NB4 (cell line): ENCODE data around the gene MTMR2.

ENCODE experiments used
- DNase-seq: peaks from one replicate; pipeline ENCODE4 v3.0.0; 2010; ENCODE audit warnings: low read depth
- H3K4me3 ChIP-seq: one replicate; pipeline ENCODE4 v1.5.1; 2011; ENCODE audit warnings: mild to moderate bottlenecking, low read depth, low read length, moderate library complexity
- CTCF ChIP-seq: IDR thresholded peaks from one replicate; pipeline ENCODE4 v1.5.1; 2012; ENCODE audit warnings: low read depth, low read length
- MAX ChIP-seq: IDR thresholded peaks from 2 replicates; pipeline ENCODE4 v1.6.1; 2011; ENCODE audit warnings: low read depth, low read length
- MYC ChIP-seq: IDR thresholded peaks from 2 replicates; pipeline ENCODE4 v1.6.1; 2011; ENCODE audit warnings: low read depth, low read length
- POLR2A ChIP-seq: IDR thresholded peaks from 2 replicates; pipeline ENCODE4 v1.6.1; 2011; ENCODE audit warnings: mild to moderate bottlenecking; ENCODE audit not compliant: insufficient read length; ENCODE audit errors: extremely low read depth

Gene MTMR2

GRCh38 chr11:95793116-95793515 is 130.8 kb downstream of the MTMR2 start:
- no peak for DNase-seq
- TF ChIP-seq CTCF (no peak), MAX (no peak), MYC (no peak), POLR2A (no peak)
- H3K4me3 ChIP-seq = peak overlapping the region; percentile 87

- TF ChIP-seq CTCF (no peak), MAX (no peak), POLR2A (no peak), MYC (no peak)
- H3K4me3 ChIP-seq = peak overlapping the region; percentile 87
- DNase-seq = no peak
Observed at GRCh38 chr11:95792700-95793099, 131.2 kb downstream of the MTMR2 start.

- peak overlapping the region; percentile 87 for H3K4me3 ChIP-seq
- no peak for DNase-seq
- TF ChIP-seq CTCF = no peak
- TF ChIP-seq POLR2A = no peak
- no peak for TF ChIP-seq MAX
- TF ChIP-seq MYC = no peak
Observed at GRCh38 chr11:95792200-95792599, 131.7 kb downstream of the MTMR2 start.

- TF ChIP-seq MAX = no peak
- TF ChIP-seq MYC = no peak
- TF ChIP-seq CTCF = no peak
- H3K4me3 ChIP-seq = peak overlapping the region; percentile 87
- no peak for DNase-seq
Observed at GRCh38 chr11:95791709-95792033, 132.2 kb downstream of the MTMR2 start.

- DNase-seq = peak; percentile 87
- TF ChIP-seq MAX (peak; percentile 86), CTCF (no peak), MYC (peak; percentile 79), POLR2A (peak; percentile 31)
- peak overlapping the region; percentile 87 for H3K4me3 ChIP-seq
Observed at GRCh38 chr11:95790933-95791708, 132.8 kb downstream of the MTMR2 start.
